A549 (cell line): Measurements from ENCODE around the gene ADCY2. TPM values are rescaled to one million over a fixed set of nuclear protein-coding genes. Genes with fewer than 3 reads are reported as not detected.

Experiments used
- ATAC-seq, 2 experiments: fragments of 200-7000 bp in 1 of 2; fragments of >200 bp in 1 of 2; cut with Nextera tagmentation in 1 of 2; cut with Tn5 transposase in 1 of 2; 3 replicates each; pipeline versions ENCODE4 v1.8.0 to v1.9.1; 2018 to 2020; ENCODE audit warnings: mild to moderate bottlenecking in 1 of 2, moderate library complexity in 1 of 2
- CTCF ChIA-PET: fragments of 300-600 bp; sonication (Branson Sonifier 250); formaldehyde crosslinking; extraction: SDS; loops from one replicate; lab custom pipeline; 2021; ENCODE audit warnings: antibody characterized with exemption, inconsistent platforms; lab: Yijun Ruan, JAX
- POLR2A ChIA-PET: fragments of 350-600 bp; formaldehyde crosslinking; extraction: SDS; loops from one replicate; lab custom pipeline; 2021; ENCODE audit warnings: antibody characterized with exemption, inconsistent platforms; lab: Yijun Ruan, JAX
- DNase-seq, 2 experiments: peaks; one replicate each; pipeline versions ENCODE4 v3.0.0 to v3.0.0-alpha.2; 2011 to 2016; ENCODE audit warnings: low read depth in 1 of 2, low spot score in 1 of 2
- FAIRE-seq: peaks from 2 replicates; lab custom pipeline; 2011; peaks lifted over from hg19 to GRCh38; lab: Jason Lieb, UNC
- H3K27ac ChIP-seq, 2 experiments: fragments of >200 bp; sonication (Bioruptor Twin); formaldehyde crosslinking; 3 replicates each; pipeline ENCODE4 v1.5.1; 2016 to 2017
- H3K4me1 ChIP-seq: fragments of >200 bp; sonication (Bioruptor Twin); formaldehyde crosslinking; 3 replicates; pipeline ENCODE4 v1.6.1; 2016
- H3K4me2 ChIP-seq: fragments of >200 bp; sonication (Bioruptor Twin); formaldehyde crosslinking; 3 replicates; pipeline ENCODE4 v1.6.1; 2016
- H3K4me3 ChIP-seq: fragments of >200 bp; sonication (Bioruptor Twin); formaldehyde crosslinking; 3 replicates; pipeline ENCODE4 v1.5.1; 2016
- H3K9me3 ChIP-seq: fragments of >200 bp; sonication (Bioruptor Twin); formaldehyde crosslinking; 3 replicates; pipeline ENCODE4 v1.6.1; 2016
- ATOH8 ChIP-seq: fragments of 250-450 bp; sonication (Bioruptor Pico); IDR thresholded peaks from 2 replicates; pipeline ENCODE4 v1.5.0; 2020; ENCODE audit warnings: low read depth, mild to moderate bottlenecking, moderate library complexity
- BCL3 ChIP-seq: fragments of >200 bp; sonication (Bioruptor Twin); formaldehyde crosslinking; IDR thresholded peaks from 3 replicates; pipeline ENCODE4 v1.6.1; 2016
- CEBPB ChIP-seq, 2 experiments: fragments of >200 bp in 1 of 2; sonication (Bioruptor Twin) in 1 of 2; formaldehyde crosslinking in 1 of 2; IDR thresholded peaks; 2 replicates each; pipeline ENCODE4 v1.6.1; 2012 to 2016
- EP300 ChIP-seq, 2 experiments: fragments of >200 bp; sonication (Bioruptor Twin); formaldehyde crosslinking; IDR thresholded peaks; 2 replicates in 1 of 2; 3 replicates in 1 of 2; pipeline ENCODE4 v1.6.1; 2016 to 2017
- ESRRA ChIP-seq: fragments of 150-350 bp; IDR thresholded peaks from 2 replicates; pipeline ENCODE4 v1.6.1; 2014; ENCODE audit warnings: mild to moderate bottlenecking, low read length, borderline replicate concordance
- FOSL2 ChIP-seq, 2 experiments: fragments of 450-650 bp in 1 of 2; fragments of >200 bp in 1 of 2; sonication (Bioruptor Twin) in 1 of 2; formaldehyde crosslinking; IDR thresholded peaks; 2 replicates each; pipeline versions ENCODE4 v1.5.0 to v1.6.1; 2016 to 2020; ENCODE audit warnings: mild to moderate bottlenecking in 1 of 2, moderate library complexity in 1 of 2
- FOXS1 ChIP-seq: fragments of 250-450 bp; sonication (Bioruptor Pico); IDR thresholded peaks from 2 replicates; pipeline ENCODE4 v1.5.0; 2020; ENCODE audit warnings: mild to moderate bottlenecking, moderate library complexity
- HES2 ChIP-seq: fragments of >200 bp; sonication (Bioruptor Twin); formaldehyde crosslinking; IDR thresholded peaks from 2 replicates; pipeline ENCODE4 v1.6.1; 2016
- HMGXB4 ChIP-seq: fragments of 250-450 bp; sonication (Bioruptor Pico); IDR thresholded peaks from 2 replicates; pipeline ENCODE4 v1.5.0; 2021; ENCODE audit warnings: mild to moderate bottlenecking, moderate library complexity, borderline replicate concordance
- HOXA7 ChIP-seq: fragments of 250-450 bp; sonication (Bioruptor Pico); IDR thresholded peaks from 2 replicates; pipeline ENCODE4 v1.5.0; 2020; ENCODE audit warnings: mild to moderate bottlenecking, moderate library complexity
- JUN ChIP-seq, 2 experiments: fragments of >200 bp; sonication (Bioruptor Twin); formaldehyde crosslinking; IDR thresholded peaks; 2 replicates in 1 of 2; 3 replicates in 1 of 2; pipeline ENCODE4 v1.6.1; 2016 to 2017
- KDM5A ChIP-seq: fragments of 200-600 bp; sonication (generic); IDR thresholded peaks from 2 replicates; pipeline ENCODE4 v1.6.1; 2016; ENCODE audit warnings: antibody characterized with exemption, mild to moderate bottlenecking
- MAFK ChIP-seq: fragments of 450-650 bp; IDR thresholded peaks from 2 replicates; pipeline ENCODE4 v1.6.1; 2014; ENCODE audit not compliant: partially characterized antibody
- MYC ChIP-seq: IDR thresholded peaks from 2 replicates; pipeline ENCODE4 v1.6.1; 2012; ENCODE audit warnings: mild to moderate bottlenecking, inconsistent platforms, low read length, improper control_type of control experiment, borderline replicate concordance
- NPAS2 ChIP-seq: fragments of 250-450 bp; sonication (Bioruptor Pico); IDR thresholded peaks from 2 replicates; pipeline ENCODE4 v1.8.0; 2022; ENCODE audit warnings: mild to moderate bottlenecking, moderate library complexity, borderline replicate concordance
- PHF8 ChIP-seq: fragments of 200-600 bp; sonication (generic); IDR thresholded peaks from 2 replicates; pipeline ENCODE4 v1.6.1; 2016; ENCODE audit warnings: low read depth, mild to moderate bottlenecking, antibody characterized with exemption, moderate library complexity, borderline replicate concordance
- POLR2A ChIP-seq: IDR thresholded peaks from 2 replicates; pipeline ENCODE4 v1.6.1; 2012; ENCODE audit warnings: mild to moderate bottlenecking, low read length
- POLR2AphosphoS2 ChIP-seq: conservative IDR thresholded peaks from 2 replicates; pipeline ENCODE4 v1.6.1; 2012; ENCODE audit warnings: low read length, improper control_type of control experiment, inconsistent platforms
- RAD21 ChIP-seq, 2 experiments: fragments of >200 bp in 1 of 2; sonication (Bioruptor Twin) in 1 of 2; formaldehyde crosslinking in 1 of 2; IDR thresholded peaks in 1 of 2; conservative IDR thresholded peaks in 1 of 2; 2 replicates in 1 of 2; 3 replicates in 1 of 2; pipeline ENCODE4 v1.6.1; 2012 to 2018; ENCODE audit warnings: inconsistent platforms in 1 of 2
- RCOR1 ChIP-seq: fragments of 150-350 bp; IDR thresholded peaks from 2 replicates; pipeline ENCODE4 v1.6.1; 2014; ENCODE audit warnings: antibody characterized with exemption, low read length, low read depth
- USF2 ChIP-seq: fragments of 450-650 bp; IDR thresholded peaks from 2 replicates; pipeline ENCODE4 v1.6.1; 2014; ENCODE audit warnings: antibody characterized with exemption
- WGBS: methylation state at CpG from one replicate; pipeline ENCODE4 v1.1.6; 2017; ENCODE audit errors: missing lambda C conversion rate; 5-methylcytosine and 5-hydroxymethylcytosine counted together
- polyA plus RNA-seq, 4 experiments: library from polyadenylated mRNA; depleted of rRNA in 3 of 4; stranded (reverse); fragments of >200 nt; fragmentation: RNase III in 1 of 4; extraction: RNeasy Plus Mini Kit Qiagen cat#74134 plus additional on column Dnase treatment in 1 of 4; gene quantifications; 2 replicates in 3 of 4; 3 replicates in 1 of 4; pipeline ENCODE4 v1.2.3, GENCODE V29; 2011 to 2017

The ADCY2 gene
- polyA plus RNA-seq, 2 of the 4 experiments (the other 2 are of a cell fraction) = not detected

GRCh38 chr5:7426284-7426683 lies 30.3 kb downstream of the ADCY2 start:
- no peaks in the 10 kb centered on the region for H3K4me1 ChIP-seq
- ATAC-seq (no peak), FAIRE-seq (no peak), DNase-seq (no peak)
- CTCF ChIA-PET = no interaction called here
- 49% methylated on average over 4 of the region's 4 CpGs for WGBS
- no peak overlapping the region for H3K4me3 ChIP-seq
- POLR2A ChIA-PET = no interaction called here
- TF ChIP-seq HOXA7 (no peak), ATOH8 (CRISPR knock-in tag) (no peak), HMGXB4 (CRISPR knock-in tag) (no peak), FOXS1 (CRISPR knock-in tag) (no peak), MAFK (no peak), BCL3 (no peak), RCOR1 (no peak), HES2 (no peak)
- H3K4me2 ChIP-seq = no peak overlapping the region
- no peaks in the 10 kb centered on the region for H3K9me3 ChIP-seq
- no peak overlapping the region for H3K27ac ChIP-seq

- no peak overlapping the region for H3K4me3 ChIP-seq
- TF ChIP-seq MYC (no peak), ATOH8 (CRISPR knock-in tag) (no peak), ESRRA (no peak), RAD21 (conservative IDR thresholded peaks at IDR 0.05 in 1 of 2, IDR thresholded peaks at IDR 0.05 in 1 of 2) (no peak), POLR2A (no peak), JUN (IDR thresholded peaks at IDR 0.05) (no peak), KDM5A (no peak), FOSL2 (IDR thresholded peaks at IDR 0.05) (no peak), FOSL2 (CRISPR knock-in tag; IDR thresholded peaks at IDR 0.05) (no peak), HES2 (no peak), CEBPB (IDR thresholded peaks at IDR 0.05) (no peak), NPAS2 (no peak), PHF8 (no peak), USF2 (no peak), POLR2AphosphoS2 (no peak), EP300 (IDR thresholded peaks at IDR 0.05) (no peak)
- TF ChIP-seq, all 56 proteins: peak for 0
- Histone ChIP-seq H3K4me1 (no peaks in the 10 kb centered on the region), H3K4me2 (no peak overlapping the region), H3K27ac (no peak overlapping the region), H3K9me3 (no peaks in the 10 kb centered on the region; the same call in 2 of the 3 replicates)
- ATAC-seq = no peak
- CTCF ChIA-PET = no interaction called here
- FAIRE-seq = no peak
- no peak for DNase-seq
- POLR2A ChIA-PET = no interaction called here
- 31% methylated on average over 6 of the region's 6 CpGs for WGBS
Measured at GRCh38 chr5:7434914-7435313, 39.0 kb downstream of the ADCY2 start.
